Endothelial cell of umbilical vein (primary cell): ENCODE measurements around the gene ZNF563. TPM values are rescaled to one million over a fixed set of nuclear protein-coding genes. Genes with fewer than 3 reads are reported as not detected.
A peak's percentile ranks its signal among the peaks of the same experiment; 100 is the strongest.
"Not testable (repeated sequence)": the region's sequence is repeated elsewhere in the genome, so short reads cannot be mapped to it uniquely, and the experiment has no call there.

ENCODE experiments used
- BruUV-seq: library from RNA; stranded (reverse); fragments of 400-500 nt; replicated peaks from 2 replicates; lab custom pipeline; 2021; lab: Mats Ljungman, UMichigan
- CTCF ChIA-PET: fragments of 300-600, 350-600 bp; sonication (Branson Sonifier 250); formaldehyde crosslinking; loops from one replicate; lab custom pipeline; 2021; ENCODE audit warnings: antibody characterized with exemption, inconsistent platforms; lab: Charles Lee
- POLR2A ChIA-PET: fragments of 300-600, 350-600 bp; sonication (Branson Sonifier 250); formaldehyde crosslinking; loops from one replicate; lab custom pipeline; 2021; ENCODE audit warnings: antibody characterized with exemption, inconsistent platforms; lab: Charles Lee
- DNase-seq: peaks from one replicate; pipeline ENCODE4 v3.0.0-alpha.2; 2011; ENCODE audit warnings: low read depth, low spot score
- FAIRE-seq: peaks from 2 replicates; lab custom pipeline; 2011; peaks lifted over from hg19 to GRCh38; lab: Jason Lieb, UNC
- H2AFZ ChIP-seq: 2 replicates; pipeline ENCODE4 v1.6.0; 2012; ENCODE audit warnings: low read depth, low read length, control low read depth, inconsistent platforms
- H3K27ac ChIP-seq: 2 replicates; pipeline ENCODE4 v1.5.1; 2011; ENCODE audit warnings: low read depth, mild to moderate bottlenecking, control low read depth, low read length, moderate library complexity; ENCODE audit not compliant: insufficient read depth
- H3K27me3 ChIP-seq, 2 experiments: 2 replicates each; pipeline versions ENCODE4 v1.6.0 to v1.6.1; 2011; ENCODE audit warnings: low read length in 2 of 2, mixed read lengths in 1 of 2; ENCODE audit not compliant: control insufficient read depth in 2 of 2, insufficient read depth in 2 of 2
- H3K36me3 ChIP-seq, 2 experiments: 2 replicates in 1 of 2; 3 replicates in 1 of 2; pipeline ENCODE4 v1.5.1; 2011; ENCODE audit warnings: low read length in 2 of 2, mild to moderate bottlenecking in 1 of 2, moderate library complexity in 1 of 2; ENCODE audit not compliant: control insufficient read depth in 2 of 2, insufficient read depth in 2 of 2; ENCODE audit errors: extremely low read depth in 1 of 2
- H3K4me1 ChIP-seq: 3 replicates; pipeline ENCODE4 v1.5.1; 2011; ENCODE audit warnings: mild to moderate bottlenecking, low read length; ENCODE audit not compliant: control insufficient read depth, insufficient read depth; ENCODE audit errors: extremely low read depth
- H3K4me2 ChIP-seq: 2 replicates; pipeline ENCODE4 v1.6.1; 2011; ENCODE audit warnings: low read length, control low read depth, mixed read lengths; ENCODE audit not compliant: insufficient read depth
- H3K4me3 ChIP-seq, 3 experiments: fragments of 200-600 bp in 1 of 3; sonication (generic), shearing (Covaris generic) in 1 of 3; replicated peaks in 1 of 3; 2 replicates each; pipeline ENCODE4 v1.5.1; 2011 to 2016; ENCODE audit warnings: control low read depth in 3 of 3, low read length in 3 of 3, mild to moderate bottlenecking in 2 of 3, inconsistent platforms in 1 of 3, low read depth in 1 of 3, moderate library complexity in 1 of 3; ENCODE audit not compliant: insufficient read depth in 1 of 3
- H3K79me2 ChIP-seq: 2 replicates; pipeline ENCODE4 v1.6.0; 2012; ENCODE audit warnings: low read length, inconsistent platforms; ENCODE audit not compliant: control insufficient read depth, insufficient read depth
- H3K9ac ChIP-seq: replicated peaks from 2 replicates; pipeline ENCODE3; 2011; ENCODE audit warnings: low read length, control low read depth; ENCODE audit not compliant: insufficient read depth; ENCODE audit errors: extremely low read depth
- H3K9me1 ChIP-seq: replicated peaks from 3 replicates; pipeline ENCODE4 v1.6.0; 2011; ENCODE audit warnings: mild to moderate bottlenecking, low read length; ENCODE audit not compliant: control insufficient read depth, insufficient read depth; ENCODE audit errors: extremely low read depth
- H3K9me3 ChIP-seq: replicated peaks from 2 replicates; pipeline ENCODE4 v1.5.1; 2012; ENCODE audit warnings: low read length, inconsistent platforms; ENCODE audit not compliant: control insufficient read depth, insufficient read depth
- H4K20me1 ChIP-seq: replicated peaks from 2 replicates; pipeline ENCODE3; 2011; ENCODE audit warnings: mild to moderate bottlenecking, low read length; ENCODE audit not compliant: control insufficient read depth, insufficient read depth; ENCODE audit errors: extremely low read depth
- GATA2 ChIP-seq: IDR thresholded peaks from 2 replicates; pipeline ENCODE4 v1.7.0; 2011; ENCODE audit warnings: low read depth, mild to moderate bottlenecking, moderate library complexity, mixed read lengths, low read length; ENCODE audit not compliant: insufficient read length, insufficient read depth
- dilution Hi-C: fragments of 300-500 bp; cut with MboI; formaldehyde crosslinking; loops from one replicate; pipeline ENCODE4 v1.15.0; 2019; ENCODE audit warnings: low sequenced_read_pairs; ENCODE audit not compliant: extremely low pct_ligation_motif_present
- intact Hi-C: fragments of 100-400 bp; cut with micrococcal nuclease; formaldehyde crosslinking; loops from one replicate; pipeline ENCODE4 v1.10.0; 2022
- polyA plus RNA-seq, 4 experiments: library from polyadenylated mRNA; depleted of rRNA in 3 of 4; stranded (reverse) in 3 of 4; unstranded in 1 of 4; fragments of >200 nt; gene quantifications; 2 replicates each; pipeline versions ENCODE4 v1.2.1 to v1.2.3, GENCODE V29; 2011 to 2012; ENCODE audit warnings: missing spikeins in 1 of 4
- total RNA-seq: library from RNA; stranded (reverse); gene quantifications from 2 replicates; pipeline ENCODE4 v1.2.3, GENCODE V29; 2021
- TF ChIP-seq, protein P1 (sequence below), 2 donors: IDR thresholded peaks; 1 replicate in 1 of 2; 2 replicates in 1 of 2; pipeline ENCODE4 v1.5.1; 2011; ENCODE audit warnings: low read length in 2 of 2, mild to moderate bottlenecking in 2 of 2, moderate library complexity in 2 of 2, control low read depth in 1 of 2, inconsistent platforms in 1 of 2, low read depth in 1 of 2; ENCODE audit not compliant: insufficient read depth in 1 of 2; ENCODE audit errors: extremely low read depth in 1 of 2

ZNF563 gene
- total and polyA plus RNA-seq, 2 donors (not counting 3 experiments of a cell fraction or from before 2014, with no cell fraction given), result 0.35 to 1.1 TPM

DNA sequence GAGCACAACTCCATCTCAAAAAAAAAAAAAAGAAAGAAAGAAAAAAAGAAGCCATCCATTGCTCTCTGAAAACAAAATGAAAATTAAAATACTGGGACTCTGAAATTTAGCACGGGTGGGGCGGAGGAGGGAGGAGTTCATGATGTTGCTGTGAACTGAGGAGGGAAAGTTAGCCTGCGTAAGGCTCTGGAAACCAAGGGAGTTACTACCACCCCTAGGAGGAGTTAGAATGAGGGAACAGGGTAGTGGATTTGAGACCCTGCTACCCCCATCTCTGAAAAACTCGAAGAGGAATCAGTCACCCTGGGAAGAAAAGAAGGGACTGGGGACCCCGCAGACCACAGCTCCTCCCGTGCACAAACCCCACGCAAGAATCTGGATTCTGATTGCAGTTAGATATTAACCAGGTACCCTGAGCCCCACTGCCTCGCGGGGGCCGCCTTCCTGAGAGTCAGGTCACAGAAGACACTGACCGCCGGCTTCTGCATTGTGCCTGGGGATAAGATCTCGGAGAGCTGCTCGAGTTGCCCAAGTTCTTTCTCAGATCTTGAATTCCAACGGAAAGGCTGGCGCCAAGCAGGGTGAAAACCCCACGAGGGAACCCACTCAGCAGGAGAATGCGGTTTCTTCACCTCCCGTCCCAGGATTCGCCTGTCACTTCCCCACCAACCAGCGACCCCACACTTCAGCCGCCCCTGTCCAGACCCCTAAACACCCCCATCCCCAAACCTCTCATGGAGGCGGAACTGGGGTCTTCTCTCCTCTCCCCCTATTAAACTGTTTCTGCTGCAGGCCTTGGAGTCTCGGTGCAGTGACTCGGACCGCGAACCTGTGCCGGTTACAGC is 31.2 kb upstream of the ZNF563 start:
- no TSS peak for BruUV-seq
- Histone ChIP-seq H3K27me3 (no peaks in the 10 kb centered on the region), H3K79me2 (no peaks in the 10 kb centered on the region), H3K9ac (peak overlapping the region; percentile 81), H3K27ac (peak overlapping the region; percentile 57), H3K9me3 (no peaks in the 10 kb centered on the region), H3K4me1 (no peaks in the 10 kb centered on the region), H3K36me3 (no peaks in the 10 kb centered on the region), H2AFZ (peak overlapping the region; percentile 86), H3K4me2 (peak overlapping the region; percentile 76), H3K4me3 (peak overlapping the region; percentile 60 to 96 (median 73)), H4K20me1 (no peaks in the 10 kb centered on the region), H3K9me1 (no peaks in the 10 kb centered on the region)
- TF ChIP-seq GATA2, result no peak
- TF ChIP-seq, protein P1, sequence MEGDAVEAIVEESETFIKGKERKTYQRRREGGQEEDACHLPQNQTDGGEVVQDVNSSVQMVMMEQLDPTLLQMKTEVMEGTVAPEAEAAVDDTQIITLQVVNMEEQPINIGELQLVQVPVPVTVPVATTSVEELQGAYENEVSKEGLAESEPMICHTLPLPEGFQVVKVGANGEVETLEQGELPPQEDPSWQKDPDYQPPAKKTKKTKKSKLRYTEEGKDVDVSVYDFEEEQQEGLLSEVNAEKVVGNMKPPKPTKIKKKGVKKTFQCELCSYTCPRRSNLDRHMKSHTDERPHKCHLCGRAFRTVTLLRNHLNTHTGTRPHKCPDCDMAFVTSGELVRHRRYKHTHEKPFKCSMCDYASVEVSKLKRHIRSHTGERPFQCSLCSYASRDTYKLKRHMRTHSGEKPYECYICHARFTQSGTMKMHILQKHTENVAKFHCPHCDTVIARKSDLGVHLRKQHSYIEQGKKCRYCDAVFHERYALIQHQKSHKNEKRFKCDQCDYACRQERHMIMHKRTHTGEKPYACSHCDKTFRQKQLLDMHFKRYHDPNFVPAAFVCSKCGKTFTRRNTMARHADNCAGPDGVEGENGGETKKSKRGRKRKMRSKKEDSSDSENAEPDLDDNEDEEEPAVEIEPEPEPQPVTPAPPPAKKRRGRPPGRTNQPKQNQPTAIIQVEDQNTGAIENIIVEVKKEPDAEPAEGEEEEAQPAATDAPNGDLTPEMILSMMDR (IDR thresholded peaks at IDR 0.05; ENCODE audit: extremely low read depth in 1 of 2, insufficient read depth in 1 of 2, low read depth in 1 of 2, low read length in 2 of 2), result no peak
- ChIA-PET CTCF (interaction anchor here (1.2 to 1.5 kb wide), 2 partner anchors 32 to 202 kb away, joined by 5 to 6 read pairs; partner anchors contain the start of genes ZNF136 and ZNF563), POLR2A (no interaction called here)
- intact Hi-C loops, result loop anchor here (2.0 kb wide), 1 partner anchor 36 kb away; the partner anchor contains the start of gene ZNF799
- dilution Hi-C loops, result no loop called here
- FAIRE-seq (peak; percentile 59), DNase-seq (peak; percentile 19)

DNA sequence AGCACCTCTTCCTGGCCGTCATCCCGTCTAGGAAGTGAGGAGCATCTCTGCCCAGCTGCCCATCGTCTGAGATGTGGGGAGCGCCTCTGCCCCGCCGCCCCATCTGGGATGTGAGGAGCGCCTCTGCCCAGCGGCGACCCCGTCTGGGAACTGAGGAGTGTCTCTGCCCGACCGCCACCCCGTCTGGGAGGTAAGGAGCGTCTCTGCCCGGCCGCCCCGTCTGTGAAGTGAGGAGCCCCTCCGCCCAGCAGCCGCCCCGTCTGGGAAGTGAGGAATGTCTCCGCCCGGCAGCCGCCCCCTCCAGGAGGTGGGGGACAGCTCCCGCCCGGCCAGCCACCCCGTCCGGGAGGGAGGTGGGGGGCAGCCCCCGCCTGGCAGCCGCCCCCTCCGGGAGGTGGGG is 28.8 kb upstream of the ZNF563 start:
- H2AFZ ChIP-seq, H3K27me3 ChIP-seq, H4K20me1 ChIP-seq, FAIRE-seq, H3K27ac ChIP-seq, H3K4me2 ChIP-seq, H3K4me3 ChIP-seq, POLR2A ChIA-PET, BruUV-seq, H3K9me1 ChIP-seq, H3K36me3 ChIP-seq, intact Hi-C loops, CTCF ChIA-PET, H3K79me2 ChIP-seq, H3K9ac ChIP-seq, H3K9me3 ChIP-seq, DNase-seq, dilution Hi-C loops, H3K4me1 ChIP-seq: not testable (repeated sequence)
